NCI-H1930 (cell line): ENCODE results near the gene TMEM158.

Experiments
- DNase-seq, 2 experiments: peaks; one replicate each; lab custom pipeline; 2025; lab: John Stamatoyannopoulos, UW

Gene TMEM158

GRCh38 chr3:45226206-45226915 is at the start of gene TMEM158:
TSS of gene TMEM158 (minus strand) at chr3:45226287. CDS start at chr3:45226027, 260 bp downstream.
- DNase-seq = peak in 1 of 2 experiments; percentile 14

GRCh38 chr3:45275006-45275704 is 49.1 kb upstream of the TMEM158 start:
- no peak for DNase-seq

- DNase-seq = no peak
Observed at GRCh38 chr3:45273681-45274515, 47.8 kb upstream of the TMEM158 start.

GRCh38 chr3:45272828-45273470 is 46.9 kb upstream of the TMEM158 start:
- DNase-seq = no peak

- DNase-seq = no peak
Observed at GRCh38 chr3:45272032-45272810, 46.1 kb upstream of the TMEM158 start.

- no peak for DNase-seq
Observed at GRCh38 chr3:45269952-45270351, 43.9 kb upstream of the TMEM158 start.

GRCh38 chr3:45267097-45267496 is 41.0 kb upstream of the TMEM158 start:
- no peak for DNase-seq

- DNase-seq = no peak
Observed at GRCh38 chr3:45261333-45262110, 35.4 kb upstream of the TMEM158 start.

- no peak for DNase-seq
Observed at GRCh38 chr3:45259133-45259532, 33.0 kb upstream of the TMEM158 start.

- no peak for DNase-seq
Observed at GRCh38 chr3:45258317-45258716, 32.2 kb upstream of the TMEM158 start.

- DNase-seq = no peak
Observed at GRCh38 chr3:45253316-45253715, 27.2 kb upstream of the TMEM158 start.

GRCh38 chr3:45252826-45253225 is 26.7 kb upstream of the TMEM158 start:
- DNase-seq = no peak

- no peak for DNase-seq
Observed at GRCh38 chr3:45249391-45249790, 23.3 kb upstream of the TMEM158 start.

GRCh38 chr3:45246241-45246640 is 20.2 kb upstream of the TMEM158 start:
- no peak for DNase-seq

- no peak for DNase-seq
Observed at GRCh38 chr3:45244356-45244755, 18.3 kb upstream of the TMEM158 start.

- no peak for DNase-seq
Observed at GRCh38 chr3:45241206-45241605, 15.1 kb upstream of the TMEM158 start.

- no peak for DNase-seq
Observed at GRCh38 chr3:45240292-45240691, 14.2 kb upstream of the TMEM158 start.

GRCh38 chr3:45239254-45239653 is 13.2 kb upstream of the TMEM158 start:
- no peak for DNase-seq

GRCh38 chr3:45236964-45237363 is 10.9 kb upstream of the TMEM158 start:
- no peak for DNase-seq

- no peak for DNase-seq
Observed at GRCh38 chr3:45235409-45235808, 9.3 kb upstream of the TMEM158 start.

GRCh38 chr3:45234250-45234649 is 8.2 kb upstream of the TMEM158 start:
- DNase-seq = no peak
